GM12891 (cell line): Measurements from ENCODE around the gene NEK5.

Experiments used
- POLR2A ChIP-seq: IDR thresholded peaks from 2 replicates; pipeline ENCODE4 v1.6.1; 2011; ENCODE audit warnings: low read depth, low read length, control low read depth
- TAF1 ChIP-seq: IDR thresholded peaks from 2 replicates; pipeline ENCODE4 v1.6.1; 2011; ENCODE audit warnings: low read depth, low read length, control low read depth

DNA sequence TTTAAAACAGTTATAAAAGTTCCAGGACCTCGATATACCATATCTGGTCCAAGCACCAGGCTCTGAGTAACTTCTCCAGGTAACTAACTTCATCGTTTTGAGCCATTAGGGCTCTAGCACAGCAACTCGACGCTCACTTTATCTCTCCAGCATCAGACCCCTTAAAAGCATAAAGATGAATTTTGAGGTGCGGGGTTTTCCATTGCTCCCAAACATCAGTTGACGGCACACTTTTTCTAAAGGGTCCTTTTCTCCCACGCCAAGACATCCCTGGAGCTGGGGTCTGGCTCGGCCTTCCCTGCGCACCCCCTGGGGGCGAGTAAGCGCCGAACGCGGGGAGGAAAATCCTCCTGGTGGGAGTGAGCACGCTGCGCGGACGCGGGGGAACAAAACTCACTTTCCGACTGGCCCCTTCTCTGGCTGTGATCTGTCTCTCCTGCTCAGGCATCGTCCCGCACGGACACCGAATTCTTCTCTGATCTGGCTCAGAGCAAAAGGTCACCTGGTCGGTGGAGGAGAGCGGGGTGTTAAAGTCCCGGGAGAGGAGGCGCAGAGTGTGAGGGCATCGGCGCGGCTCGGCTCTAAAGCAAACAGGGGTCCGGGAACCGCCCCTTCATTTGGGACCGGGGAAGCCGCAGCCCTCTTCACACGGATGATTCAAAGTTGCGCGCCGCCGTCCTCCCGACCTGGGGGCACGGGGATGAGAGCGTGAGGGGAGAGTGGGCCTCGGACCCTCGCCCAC lies 117.8 kb downstream of the NEK5 start, which contains the start of gene ATP7B:
- TF ChIP-seq POLR2A (no peak), TAF1 (no peak)
